HL-60 (cell line): ENCODE results near the gene FAM170B.

Source experiments
- CTCF ChIP-seq: IDR thresholded peaks from one replicate; pipeline ENCODE4 v1.5.1; 2011; ENCODE audit warnings: low read length, control low read depth, inconsistent platforms; ENCODE audit not compliant: insufficient read depth
- POLR2AphosphoS5 ChIP-seq: IDR thresholded peaks from 2 replicates; pipeline ENCODE4 v1.6.1; 2012; ENCODE audit warnings: low read depth
- SPI1 ChIP-seq: IDR thresholded peaks from 2 replicates; pipeline ENCODE4 v1.6.1; 2012; ENCODE audit warnings: low read depth, mild to moderate bottlenecking, borderline replicate concordance

DNA sequence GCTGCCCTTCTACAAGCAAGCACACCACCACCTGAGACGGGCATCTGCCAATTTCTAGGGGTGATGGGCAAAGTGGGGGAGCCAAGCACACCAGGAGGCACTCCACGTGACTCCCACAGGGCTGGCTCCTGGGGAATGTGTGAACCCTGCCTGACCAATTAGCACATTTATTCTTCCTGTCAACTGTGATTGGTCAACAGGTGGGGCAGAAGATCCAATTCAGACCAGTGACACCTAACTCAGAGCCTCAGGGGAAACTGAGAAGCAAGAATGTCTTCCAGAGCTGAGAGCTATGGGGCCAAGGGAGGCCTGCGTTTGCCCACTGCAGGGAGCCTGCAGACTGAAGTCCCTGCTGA lies 38.9 kb upstream of the FAM170B start:
- no peak for TF ChIP-seq CTCF
- TF ChIP-seq POLR2AphosphoS5: no peak
- TF ChIP-seq SPI1: no peak
